ENCODE data around the gene ITGBL1. TPM values are rescaled to one million over a fixed set of nuclear protein-coding genes. Genes with fewer than 3 reads are reported as not detected.

ITGBL1 gene
- total and polyA plus RNA-seq, 8 donors: 0.53 to 36.6 (median 4.8) TPM; not detected in 1

DNA sequence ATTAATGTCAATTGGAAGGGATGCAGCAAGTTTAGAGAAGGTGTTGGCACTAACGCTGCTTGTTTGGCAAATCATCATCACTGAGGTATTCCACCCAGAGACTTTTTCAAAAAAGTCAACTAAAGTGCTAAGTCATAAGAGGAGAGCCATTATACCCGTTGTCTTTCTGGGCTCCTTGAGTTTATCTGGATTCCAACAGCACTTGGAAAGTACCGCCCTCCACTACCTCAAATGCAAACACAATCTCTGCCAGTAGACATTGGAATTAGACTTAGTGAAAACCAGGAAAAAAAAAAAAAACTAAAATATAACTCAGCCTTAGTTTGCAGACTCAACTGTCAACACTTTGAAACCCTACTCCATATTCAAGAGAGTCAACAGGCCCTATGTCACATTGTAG lies 266.0 kb downstream of the ITGBL1 start:
- Histone ChIP-seq H3K27me3 (no peaks in the 10 kb centered on the region), H3K9me3 (no peaks in the 10 kb centered on the region), H3K4me1 (no peaks in the 10 kb centered on the region), H3K4me3 (no peak overlapping the region), H3K36me3 (no peaks in the 10 kb centered on the region), H3K27ac (no peak overlapping the region)
- TF ChIP-seq POLR2AphosphoS5 (IDR thresholded peaks at IDR 0.05) (no peak), POLR2A (IDR thresholded peaks at IDR 0.05) (no peak), CTCF (IDR thresholded peaks at IDR 0.05) (no peak), EP300 (IDR thresholded peaks at IDR 0.05) (no peak)
- intact Hi-C loops (cut with DNase I; ENCODE audit: low total_unique reads): no loop called here
- DNase-seq: no peak
- WGBS, 5 donors: 48 to 67% (median 63%) methylated on average over 3 of the region's 3 CpGs

GRCh38 chr13:101726681-101727080 lies 274.2 kb downstream of the ITGBL1 start:
- H3K4me3 ChIP-seq: no peak overlapping the region
- WGBS, 5 donors: 80 to 89% (median 82%) methylated on average over 2 of the region's 2 CpGs
- H3K27me3 ChIP-seq: no peaks in the 10 kb centered on the region
- no peak for DNase-seq
- no peak for TF ChIP-seq POLR2AphosphoS5 (IDR thresholded peaks at IDR 0.05)
- TF ChIP-seq POLR2A (IDR thresholded peaks at IDR 0.05): no peak
- no peak for TF ChIP-seq EP300 (IDR thresholded peaks at IDR 0.05)
- no peak for TF ChIP-seq CTCF (IDR thresholded peaks at IDR 0.05)
- no peaks in the 10 kb centered on the region for H3K4me1 ChIP-seq
- H3K9me3 ChIP-seq: no peaks in the 10 kb centered on the region
- H3K36me3 ChIP-seq: no peaks in the 10 kb centered on the region
- intact Hi-C loops (cut with DNase I; ENCODE audit: low total_unique reads): no loop called here
- no peak overlapping the region for H3K27ac ChIP-seq

DNA sequence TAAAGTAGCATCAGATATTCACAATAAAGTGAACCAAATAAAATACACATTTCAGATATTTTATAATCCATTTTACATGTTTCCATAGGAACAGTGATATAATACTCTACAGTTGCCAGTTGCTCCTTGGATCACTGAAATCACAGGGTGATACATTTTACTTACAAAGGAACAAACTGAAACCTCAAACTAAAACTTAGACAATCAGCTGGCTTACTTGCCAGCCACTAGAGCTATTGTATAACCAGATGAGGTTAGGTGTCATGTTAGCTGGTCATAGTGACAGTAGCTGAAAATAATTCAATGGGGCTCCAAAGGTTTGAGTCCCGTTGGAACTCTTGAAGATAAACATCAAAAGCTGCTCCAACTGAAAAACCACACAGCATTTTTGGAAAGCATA lies 274.6 kb downstream of the ITGBL1 start:
- H3K36me3 ChIP-seq: no peaks in the 10 kb centered on the region
- TF ChIP-seq CTCF (IDR thresholded peaks at IDR 0.05): no peak
- no peak for TF ChIP-seq POLR2A (IDR thresholded peaks at IDR 0.05)
- TF ChIP-seq POLR2AphosphoS5 (IDR thresholded peaks at IDR 0.05): no peak
- no peak for TF ChIP-seq EP300 (IDR thresholded peaks at IDR 0.05)
- no peak for DNase-seq
- 23 to 44% (median 37%) methylated on average over 1 of the region's 1 CpG for WGBS, 5 donors
- no peaks in the 10 kb centered on the region for H3K9me3 ChIP-seq
- no peaks in the 10 kb centered on the region for H3K4me1 ChIP-seq
- intact Hi-C loops (cut with DNase I; ENCODE audit: low total_unique reads): no loop called here
- H3K27ac ChIP-seq: no peak overlapping the region
- H3K4me3 ChIP-seq: no peak overlapping the region
- no peaks in the 10 kb centered on the region for H3K27me3 ChIP-seq

- H3K4me1 ChIP-seq: no peaks in the 10 kb centered on the region
- intact Hi-C loops (cut with DNase I; ENCODE audit: low total_unique reads): no loop called here
- no peak for TF ChIP-seq EP300 (IDR thresholded peaks at IDR 0.05)
- no peak for TF ChIP-seq POLR2AphosphoS5 (IDR thresholded peaks at IDR 0.05)
- TF ChIP-seq CTCF (IDR thresholded peaks at IDR 0.05): no peak
- no peak for TF ChIP-seq POLR2A (IDR thresholded peaks at IDR 0.05)
- no peaks in the 10 kb centered on the region for H3K27me3 ChIP-seq
- no peak for DNase-seq
- no peak overlapping the region for H3K4me3 ChIP-seq
- no peak overlapping the region for H3K27ac ChIP-seq
- H3K9me3 ChIP-seq: no peaks in the 10 kb centered on the region
- no peaks in the 10 kb centered on the region for H3K36me3 ChIP-seq
Measured at GRCh38 chr13:101728021-101728420, 275.5 kb downstream of the ITGBL1 start.

All from stomach (tissue), 9 donors.